Fibroblast of lung (primary cell): ENCODE measurements around the gene TRIM44.

Experiments used
- EZH2 ChIP-seq: IDR thresholded peaks from 2 replicates; pipeline ENCODE4 v1.5.1; 2012; ENCODE audit warnings: low read length, control low read depth, mild to moderate bottlenecking; ENCODE audit errors: missing control alignments
- TF ChIP-seq, protein P1 (sequence below), 2 donors: IDR thresholded peaks in 1 of 2; conservative IDR thresholded peaks in 1 of 2; 1 replicate in 1 of 2; 2 replicates in 1 of 2; pipeline ENCODE4 v1.5.1; 2011 to 2012; ENCODE audit warnings: low read length in 2 of 2, control low read depth in 1 of 2, inconsistent platforms in 1 of 2, low read depth in 1 of 2, mild to moderate bottlenecking in 1 of 2

DNA sequence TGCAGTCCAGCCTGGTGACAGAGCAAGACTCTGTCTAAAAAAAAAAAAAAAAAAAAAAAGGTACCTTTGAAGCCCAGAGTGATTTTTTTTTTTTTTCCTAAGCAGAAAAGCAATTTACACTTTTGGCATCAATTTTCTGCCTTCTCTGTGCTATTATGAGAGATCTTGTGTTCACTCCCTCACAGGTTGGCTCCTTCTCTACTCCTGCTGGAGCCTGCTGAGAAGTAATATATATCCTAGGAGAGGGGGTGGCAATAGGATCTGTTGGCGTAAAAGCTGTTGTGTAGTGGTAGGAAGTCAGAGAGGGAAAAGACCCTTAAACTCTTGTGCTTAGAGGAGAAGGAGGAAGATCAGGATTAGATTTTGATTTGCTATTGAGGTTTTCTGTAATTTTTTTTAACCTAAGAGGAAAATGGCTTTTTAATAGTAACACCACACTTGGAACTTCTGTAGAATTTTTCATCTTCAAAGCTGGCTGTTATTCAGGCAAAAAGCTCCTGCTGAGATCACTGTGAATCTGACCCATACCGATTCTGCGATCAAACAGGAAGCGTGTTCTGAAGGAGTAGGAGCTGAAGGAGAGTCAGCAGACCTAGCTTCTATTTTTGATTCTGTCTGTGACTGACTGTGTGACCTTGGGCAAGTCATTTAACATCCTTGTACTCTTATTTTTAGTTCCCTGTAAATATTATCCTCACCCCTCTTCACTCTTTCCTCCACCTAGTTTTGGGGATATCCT is 77.7 kb downstream of the TRIM44 start:
- TF ChIP-seq, protein P1, sequence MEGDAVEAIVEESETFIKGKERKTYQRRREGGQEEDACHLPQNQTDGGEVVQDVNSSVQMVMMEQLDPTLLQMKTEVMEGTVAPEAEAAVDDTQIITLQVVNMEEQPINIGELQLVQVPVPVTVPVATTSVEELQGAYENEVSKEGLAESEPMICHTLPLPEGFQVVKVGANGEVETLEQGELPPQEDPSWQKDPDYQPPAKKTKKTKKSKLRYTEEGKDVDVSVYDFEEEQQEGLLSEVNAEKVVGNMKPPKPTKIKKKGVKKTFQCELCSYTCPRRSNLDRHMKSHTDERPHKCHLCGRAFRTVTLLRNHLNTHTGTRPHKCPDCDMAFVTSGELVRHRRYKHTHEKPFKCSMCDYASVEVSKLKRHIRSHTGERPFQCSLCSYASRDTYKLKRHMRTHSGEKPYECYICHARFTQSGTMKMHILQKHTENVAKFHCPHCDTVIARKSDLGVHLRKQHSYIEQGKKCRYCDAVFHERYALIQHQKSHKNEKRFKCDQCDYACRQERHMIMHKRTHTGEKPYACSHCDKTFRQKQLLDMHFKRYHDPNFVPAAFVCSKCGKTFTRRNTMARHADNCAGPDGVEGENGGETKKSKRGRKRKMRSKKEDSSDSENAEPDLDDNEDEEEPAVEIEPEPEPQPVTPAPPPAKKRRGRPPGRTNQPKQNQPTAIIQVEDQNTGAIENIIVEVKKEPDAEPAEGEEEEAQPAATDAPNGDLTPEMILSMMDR (conservative IDR thresholded peaks at IDR 0.05 in 1 of 2, IDR thresholded peaks at IDR 0.05 in 1 of 2; ENCODE audit: low read depth in 1 of 2, low read length in 2 of 2): no peak
- TF ChIP-seq EZH2: no peak
